ENCODE results near the gene NLK.

DNA sequence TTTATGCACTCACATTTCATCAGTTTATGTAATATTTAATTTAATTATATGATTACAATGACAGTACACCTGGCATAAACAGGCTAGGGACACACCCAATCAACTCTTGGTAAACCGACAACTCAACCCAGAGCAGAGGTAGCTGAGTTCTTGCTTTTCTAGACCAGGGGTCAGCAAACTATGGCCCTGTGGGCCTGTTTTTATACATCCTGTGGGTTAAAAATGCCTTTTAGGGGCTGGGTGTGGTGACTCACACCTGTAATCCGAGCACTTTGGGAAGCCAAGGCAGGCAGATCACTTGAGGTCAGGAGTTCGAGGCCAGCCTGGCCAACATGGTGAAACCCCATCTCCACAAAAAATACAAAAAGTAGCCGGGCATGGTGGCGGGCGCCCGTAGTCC is 177.3 kb downstream of the NLK start:
- no peak for TF ChIP-seq CTCF (IDR thresholded peaks at IDR 0.05)
- TF ChIP-seq POLR2A (IDR thresholded peaks at IDR 0.05) = no peak

All from tibial nerve (tissue), 3 donors.